IPS-18c (cell line): Measurements from ENCODE around the gene PIGT.

Experiments
- H3K4me3 ChIP-seq: 2 replicates; pipeline ENCODE4 v1.7.0; 2013; ENCODE audit warnings: low read depth, mild to moderate bottlenecking, low read length, moderate library complexity; ENCODE audit not compliant: insufficient read depth
- H3K9me3 ChIP-seq: one replicate; pipeline ENCODE4 v1.6.1; 2013; ENCODE audit warnings: mild to moderate bottlenecking, low read length, moderate library complexity; ENCODE audit not compliant: control insufficient read depth, insufficient read depth

Gene PIGT

DNA sequence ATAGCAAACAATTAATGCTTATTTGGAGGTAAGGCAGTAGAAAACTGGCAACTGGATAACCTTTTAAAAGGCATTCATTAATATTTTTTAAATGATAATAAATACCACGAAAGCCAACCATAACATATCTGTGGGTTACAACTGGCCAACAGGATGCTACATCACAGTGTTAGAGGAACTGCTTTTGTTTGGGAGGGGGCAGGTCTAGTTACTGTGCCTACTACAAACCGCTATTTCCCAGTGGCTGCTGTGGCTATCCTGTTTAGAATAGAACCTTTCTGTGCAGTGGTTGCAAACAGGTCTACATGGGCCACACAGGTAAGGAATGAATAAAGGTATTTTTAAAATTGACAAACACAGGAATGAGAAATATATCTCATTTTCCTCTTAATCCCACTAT is 976 bp downstream of the PIGT start:
- Histone ChIP-seq H3K4me3 (peak overlapping the region; percentile 97), H3K9me3 (no peaks in the 10 kb centered on the region)

DNA sequence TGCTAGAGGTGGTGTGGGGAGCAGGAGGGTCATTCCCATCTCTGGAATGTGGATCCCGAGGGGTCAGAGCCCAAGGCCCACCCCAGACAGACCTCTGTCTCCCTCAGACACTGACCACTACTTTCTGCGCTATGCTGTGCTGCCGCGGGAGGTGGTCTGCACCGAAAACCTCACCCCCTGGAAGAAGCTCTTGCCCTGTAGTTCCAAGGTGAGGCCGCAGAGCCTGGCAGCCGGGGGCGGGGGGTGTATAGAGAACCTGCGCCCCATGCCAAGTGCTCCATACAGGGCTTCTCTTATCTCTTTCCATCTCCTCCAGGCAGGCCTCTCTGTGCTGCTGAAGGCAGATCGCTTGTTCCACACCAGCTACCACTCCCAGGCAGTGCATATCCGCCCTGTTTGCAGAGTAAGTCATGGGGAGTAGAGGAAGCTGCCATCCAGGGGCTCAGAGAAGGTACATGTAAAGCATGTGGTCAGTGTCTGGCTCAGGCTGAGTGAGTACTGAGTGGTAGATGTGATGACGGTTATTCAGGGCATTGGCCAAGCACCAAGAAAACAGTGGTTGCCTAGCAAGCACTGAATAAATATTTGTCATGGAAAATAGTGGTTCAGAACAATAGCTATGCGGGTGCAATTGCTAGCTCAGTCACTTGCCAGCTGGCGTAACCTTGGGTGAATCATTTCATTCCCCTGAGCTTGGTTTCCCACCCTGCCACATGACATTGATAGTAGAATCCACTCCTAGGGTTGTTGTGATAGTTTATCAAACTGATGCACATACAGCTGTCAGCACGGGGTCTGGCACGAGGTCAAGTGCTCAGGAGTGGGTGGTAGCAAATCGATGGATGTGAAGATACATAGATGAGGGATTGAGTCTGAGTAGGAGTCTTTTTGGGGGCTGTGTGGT is 3.5 kb downstream of the PIGT start:
- H3K9me3 ChIP-seq = no peaks in the 10 kb centered on the region
- H3K4me3 ChIP-seq = no peak overlapping the region

DNA sequence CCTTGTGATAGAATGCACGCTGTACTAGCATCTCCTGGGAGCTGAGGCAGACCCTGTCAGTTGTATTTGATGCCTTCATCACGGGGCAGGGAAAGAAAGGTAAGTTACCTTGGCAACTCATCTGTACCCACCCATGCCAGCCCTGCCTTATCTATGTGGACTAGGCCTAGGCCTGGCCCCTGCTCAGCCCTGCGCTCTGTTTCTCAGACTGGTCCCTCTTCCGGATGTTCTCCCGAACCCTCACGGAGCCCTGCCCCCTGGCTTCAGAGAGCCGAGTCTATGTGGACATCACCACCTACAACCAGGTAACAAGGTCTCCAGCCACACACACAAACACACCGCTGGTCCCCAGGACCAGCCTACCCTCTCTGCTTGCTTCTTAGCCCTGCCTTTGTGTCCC is 4.2 kb downstream of the PIGT start:
- Histone ChIP-seq H3K4me3 (no peak overlapping the region), H3K9me3 (no peaks in the 10 kb centered on the region)

DNA sequence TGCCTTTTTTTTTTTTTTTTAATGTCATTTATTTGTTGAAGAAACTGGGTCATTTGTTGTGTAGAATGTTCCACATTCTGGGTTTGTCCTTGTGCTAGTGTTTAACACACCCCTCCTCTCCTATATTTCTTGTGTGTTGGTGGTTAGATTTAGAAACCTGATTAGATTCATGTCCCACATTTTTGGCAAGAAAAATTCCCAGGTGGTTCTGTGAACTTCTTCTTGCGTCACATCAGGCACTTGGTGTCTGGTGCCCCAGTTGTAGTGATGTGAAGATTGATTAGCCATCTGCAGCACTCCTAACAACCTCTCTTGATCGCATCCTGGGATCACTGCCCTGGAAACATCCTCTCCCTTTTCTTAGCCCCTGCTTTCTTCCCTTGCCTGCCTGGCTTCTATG is 7.8 kb downstream of the PIGT start:
- H3K9me3 ChIP-seq = no peaks in the 10 kb centered on the region
- H3K4me3 ChIP-seq = no peak overlapping the region

DNA sequence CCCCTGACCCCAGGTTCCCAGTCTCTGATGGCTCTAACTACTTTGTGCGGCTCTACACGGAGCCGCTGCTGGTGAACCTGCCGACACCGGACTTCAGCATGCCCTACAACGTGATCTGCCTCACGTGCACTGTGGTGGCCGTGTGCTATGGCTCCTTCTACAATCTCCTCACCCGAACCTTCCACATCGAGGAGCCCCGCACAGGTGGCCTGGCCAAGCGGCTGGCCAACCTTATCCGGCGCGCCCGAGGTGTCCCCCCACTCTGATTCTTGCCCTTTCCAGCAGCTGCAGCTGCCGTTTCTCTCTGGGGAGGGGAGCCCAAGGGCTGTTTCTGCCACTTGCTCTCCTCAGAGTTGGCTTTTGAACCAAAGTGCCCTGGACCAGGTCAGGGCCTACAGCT is 9.6 kb downstream of the PIGT start:
- Histone ChIP-seq H3K9me3 (no peaks in the 10 kb centered on the region), H3K4me3 (no peak overlapping the region)

DNA sequence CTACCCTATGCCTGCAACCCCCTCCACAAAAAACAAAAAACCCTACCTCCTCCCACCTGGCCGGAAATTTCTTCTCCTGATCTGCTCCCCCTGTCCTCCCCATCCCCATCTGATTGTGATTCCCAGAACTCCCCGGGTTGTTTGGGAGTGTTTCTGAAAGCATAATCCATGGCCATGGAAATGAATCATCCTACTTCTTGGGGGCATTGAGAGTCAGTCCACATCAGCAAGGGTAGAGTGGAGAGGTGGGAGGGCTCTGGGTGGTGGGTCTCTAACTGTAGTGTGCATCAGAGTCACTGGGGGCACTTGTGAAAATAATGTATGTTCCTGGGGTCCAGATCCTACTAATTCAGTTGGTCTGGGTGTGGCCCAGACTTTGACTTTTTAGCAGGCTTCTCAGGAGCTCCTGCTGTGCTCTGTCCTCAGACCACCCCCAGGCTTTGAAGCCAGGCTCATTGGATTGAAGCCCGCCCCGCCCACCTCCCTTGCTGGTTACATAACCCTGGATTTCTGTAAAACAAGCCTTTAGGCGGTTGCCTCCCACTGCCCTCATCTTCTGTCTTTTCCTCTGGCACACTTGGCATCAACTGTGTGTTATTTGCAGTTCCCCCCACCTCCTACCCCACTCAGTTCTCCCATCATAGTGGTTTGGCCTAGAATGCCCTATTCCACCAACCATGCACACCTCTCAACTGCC is 10.5 kb downstream of the PIGT start:
- H3K4me3 ChIP-seq = no peak overlapping the region
- H3K9me3 ChIP-seq = no peaks in the 10 kb centered on the region

DNA sequence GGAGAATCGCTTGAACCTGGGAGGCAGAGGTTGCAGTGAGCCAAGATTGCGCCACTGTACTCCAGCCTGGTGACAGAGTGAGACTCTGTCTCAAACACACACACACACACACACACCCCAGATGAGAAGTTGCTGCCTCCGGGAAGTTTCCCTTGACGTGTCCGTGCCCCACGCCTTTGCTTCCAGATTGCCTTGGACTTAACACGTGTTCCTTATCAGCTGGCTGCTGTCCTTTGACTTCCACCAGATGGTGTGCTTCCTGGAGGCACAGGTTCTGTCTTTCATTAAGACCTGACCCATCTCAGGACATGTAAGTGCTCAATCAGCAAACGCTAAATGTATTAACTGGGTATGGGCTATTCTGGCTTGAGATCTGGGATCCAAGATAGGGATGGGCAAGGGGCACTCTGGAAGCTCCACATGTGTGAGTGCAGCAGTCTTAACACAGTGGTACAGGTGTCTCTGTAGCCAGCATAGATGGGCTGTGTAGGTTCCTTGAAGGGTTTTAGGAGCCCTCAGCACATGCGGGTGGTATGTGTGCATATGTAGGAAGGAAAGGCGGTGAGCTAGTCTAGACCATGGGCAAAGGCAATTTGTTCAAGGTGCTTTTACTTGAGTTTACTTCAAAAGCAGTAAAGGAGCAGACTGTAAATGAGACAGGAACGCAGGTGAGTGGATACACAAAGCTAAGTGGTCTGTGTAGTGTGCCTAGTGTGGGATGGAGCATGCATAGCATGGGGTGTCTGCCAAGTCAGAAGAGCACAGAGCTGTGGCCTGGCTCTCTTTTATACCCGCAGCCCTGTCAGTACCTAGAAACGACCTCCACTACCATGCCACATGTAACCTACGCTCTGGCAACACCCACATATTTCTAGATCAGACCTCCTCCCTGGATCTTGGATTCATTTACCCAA is 11.6 kb downstream of the PIGT start:
- H3K9me3 ChIP-seq = peaks cover 2% of the 10 kb centered on the region
- no peak overlapping the region for H3K4me3 ChIP-seq

DNA sequence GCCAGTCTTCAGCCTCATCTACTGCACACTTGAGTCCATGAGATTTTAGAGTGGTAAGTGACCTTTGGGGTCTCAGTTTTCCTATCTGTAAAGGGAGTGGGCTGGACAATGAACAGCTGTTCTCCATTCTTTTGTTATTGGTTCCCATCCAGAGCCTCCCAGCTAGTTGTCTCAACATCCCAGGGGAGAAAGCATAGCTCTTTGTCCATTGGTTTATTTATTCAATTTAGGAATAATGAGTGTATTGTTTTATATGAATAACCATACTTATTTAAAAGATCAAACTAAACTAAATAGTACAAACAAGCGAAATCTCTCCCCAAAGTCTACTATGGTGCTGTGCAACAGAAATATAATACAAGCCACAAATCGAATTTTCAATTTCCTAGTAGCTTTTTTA is 13.7 kb downstream of the PIGT start:
- peaks cover 2% of the 10 kb centered on the region for H3K9me3 ChIP-seq
- no peak overlapping the region for H3K4me3 ChIP-seq

DNA sequence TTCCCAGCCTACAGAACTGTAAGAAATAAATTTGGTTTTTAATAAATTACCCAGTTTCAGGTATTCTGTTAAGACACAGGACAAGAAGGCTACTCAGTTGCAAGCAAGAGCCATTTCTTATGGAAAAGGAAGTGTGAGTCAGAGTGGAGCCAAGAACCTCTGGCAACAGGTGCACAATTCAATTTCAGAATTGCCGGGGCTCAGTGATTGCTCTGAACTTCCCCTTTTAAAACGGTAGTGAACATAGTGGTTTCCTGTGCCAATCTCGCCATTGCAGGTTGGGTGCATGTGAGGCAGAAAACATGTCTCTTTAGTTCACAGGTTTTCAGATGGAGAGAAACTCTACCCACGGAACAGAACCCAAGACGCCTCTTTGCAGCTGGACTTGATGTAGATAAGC is 16.4 kb downstream of the PIGT start:
- peaks cover 2% of the 10 kb centered on the region for H3K9me3 ChIP-seq
- no peak overlapping the region for H3K4me3 ChIP-seq

DNA sequence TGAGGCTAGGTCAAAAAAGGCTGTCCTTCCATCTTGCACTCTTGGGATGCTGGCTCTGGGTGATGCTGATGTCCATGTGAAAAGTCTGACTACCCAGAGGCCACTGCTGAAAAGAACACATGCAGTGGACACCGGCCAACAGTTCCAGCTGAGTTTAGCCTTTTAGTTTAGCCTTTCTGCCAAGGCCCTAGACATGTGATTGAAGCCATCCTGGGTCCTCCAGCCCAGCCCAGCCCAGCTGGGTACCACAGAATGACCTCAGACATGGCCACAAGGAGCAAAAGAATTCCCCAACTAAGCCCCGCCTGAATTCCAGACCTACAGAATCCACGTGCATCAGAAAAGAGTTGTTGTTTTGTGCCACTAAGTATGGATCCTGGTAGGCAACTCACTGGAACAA is 17.4 kb downstream of the PIGT start:
- Histone ChIP-seq H3K9me3 (peaks cover 2% of the 10 kb centered on the region), H3K4me3 (no peak overlapping the region)

DNA sequence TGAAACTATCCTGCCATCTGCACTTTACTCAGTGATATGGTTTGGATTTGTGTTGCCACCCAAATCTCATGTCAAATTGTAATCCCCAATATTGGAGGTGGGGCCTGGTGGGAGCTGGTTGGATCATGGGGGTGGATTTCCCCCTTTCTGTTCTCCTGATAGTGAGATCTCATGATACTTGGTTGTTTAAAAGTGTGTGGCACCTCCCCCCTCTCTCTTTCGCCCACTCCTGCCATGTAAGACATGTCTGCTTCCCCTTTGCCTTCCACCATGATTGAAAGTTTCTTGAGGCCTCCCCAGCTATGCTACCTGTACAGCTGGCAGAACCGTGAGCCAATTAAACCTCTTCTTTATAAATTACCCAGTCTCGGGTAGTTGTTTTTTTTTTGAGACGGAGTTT is 18.0 kb downstream of the PIGT start:
- H3K9me3 ChIP-seq = peaks cover 2% of the 10 kb centered on the region
- no peak overlapping the region for H3K4me3 ChIP-seq

DNA sequence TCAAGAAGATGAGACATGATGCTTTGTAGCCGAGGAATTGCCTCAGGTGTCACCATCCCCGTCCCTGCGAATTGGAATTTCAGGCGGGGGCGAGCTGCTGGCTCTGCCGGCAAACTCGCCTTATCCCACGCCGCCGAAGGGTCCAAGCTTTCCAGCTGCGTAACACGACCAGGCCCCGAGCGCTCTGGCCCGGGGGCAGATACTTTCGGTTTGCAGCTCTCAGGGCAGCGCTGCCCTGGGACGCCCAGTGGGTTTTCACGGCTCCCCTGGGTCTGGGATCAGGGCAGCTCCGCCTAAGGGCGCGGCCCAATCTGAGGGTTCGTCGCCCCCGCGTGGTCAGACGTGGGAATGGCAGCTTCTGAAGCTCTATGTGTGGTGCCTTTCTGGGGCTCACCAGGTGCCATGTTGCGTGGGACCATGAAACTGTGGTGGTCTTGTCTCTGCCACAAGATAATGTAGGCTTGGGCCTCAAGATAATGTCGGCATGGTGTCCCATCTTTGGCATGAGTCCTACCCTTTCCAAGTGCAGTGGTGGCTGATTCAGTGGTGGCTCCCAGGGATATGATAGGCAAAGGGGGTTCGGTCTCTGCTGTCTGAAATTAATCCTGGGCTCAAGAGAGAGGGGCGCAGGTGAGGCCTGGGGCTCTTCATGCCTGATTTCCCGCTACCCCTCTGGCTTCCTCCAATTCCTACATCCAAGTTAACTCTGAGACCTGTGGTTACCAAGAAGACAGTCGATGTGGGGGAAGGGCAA is 21.0 kb downstream of the PIGT start:
- H3K9me3 ChIP-seq = no peaks in the 10 kb centered on the region
- H3K4me3 ChIP-seq = peak overlapping the region; percentile 66

DNA sequence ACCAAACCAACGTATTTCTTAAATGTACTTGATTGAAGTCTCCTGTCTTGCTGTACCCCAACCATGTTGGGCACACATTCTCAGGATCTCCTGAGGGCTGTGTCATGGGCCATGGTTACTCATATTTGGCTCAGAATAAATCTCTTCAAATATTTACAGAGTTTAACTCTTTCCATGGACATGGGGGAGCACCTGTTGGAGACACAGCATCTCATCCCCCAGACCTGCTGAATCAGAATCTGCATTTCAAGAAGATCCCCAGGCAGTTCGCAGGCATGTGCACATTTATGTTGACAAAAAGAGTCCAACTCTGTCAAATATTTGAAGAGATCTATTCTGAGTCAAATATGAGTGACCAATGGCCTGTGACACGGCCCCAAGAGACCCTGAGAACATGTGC is 24.5 kb downstream of the PIGT start:
- no peaks in the 10 kb centered on the region for H3K9me3 ChIP-seq
- no peak overlapping the region for H3K4me3 ChIP-seq

DNA sequence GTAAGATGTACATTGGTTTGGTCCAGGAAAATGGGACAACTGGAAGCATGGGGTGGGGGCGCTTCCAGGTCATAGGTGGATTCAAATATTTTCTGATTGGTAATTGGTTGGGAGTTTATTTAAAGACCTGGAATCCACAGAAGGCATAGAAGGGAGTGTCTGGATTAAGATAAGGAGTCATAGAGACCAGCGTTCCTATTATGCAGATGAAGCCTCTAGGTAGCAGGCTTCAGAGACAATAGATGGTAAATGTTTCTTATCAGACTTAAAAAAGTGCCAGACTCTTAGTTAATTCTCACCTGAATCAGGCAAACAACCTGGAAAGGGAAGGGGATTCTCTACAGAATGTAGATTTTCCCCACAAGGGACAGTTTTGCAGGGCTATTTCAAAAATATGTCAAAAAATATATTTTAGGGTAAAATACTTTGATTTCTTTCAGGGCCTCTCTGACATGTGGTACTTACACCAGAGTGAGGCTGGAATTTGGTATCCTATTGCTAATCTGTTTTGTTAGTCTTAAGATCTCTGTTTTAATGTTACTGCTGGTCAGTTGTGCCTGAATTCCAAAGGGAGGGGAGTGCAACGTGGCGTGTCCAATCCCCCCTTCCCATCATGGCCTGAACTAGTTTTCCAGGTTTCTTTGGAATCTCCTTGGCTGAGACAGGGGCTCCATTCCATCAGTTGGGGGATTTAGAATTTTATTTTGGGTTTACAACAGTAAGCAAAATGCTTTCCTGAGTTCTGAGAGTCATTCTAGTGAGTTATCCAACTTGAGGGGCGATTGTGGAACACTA is 25.1 kb downstream of the PIGT start:
- Histone ChIP-seq H3K4me3 (no peak overlapping the region), H3K9me3 (no peaks in the 10 kb centered on the region)

DNA sequence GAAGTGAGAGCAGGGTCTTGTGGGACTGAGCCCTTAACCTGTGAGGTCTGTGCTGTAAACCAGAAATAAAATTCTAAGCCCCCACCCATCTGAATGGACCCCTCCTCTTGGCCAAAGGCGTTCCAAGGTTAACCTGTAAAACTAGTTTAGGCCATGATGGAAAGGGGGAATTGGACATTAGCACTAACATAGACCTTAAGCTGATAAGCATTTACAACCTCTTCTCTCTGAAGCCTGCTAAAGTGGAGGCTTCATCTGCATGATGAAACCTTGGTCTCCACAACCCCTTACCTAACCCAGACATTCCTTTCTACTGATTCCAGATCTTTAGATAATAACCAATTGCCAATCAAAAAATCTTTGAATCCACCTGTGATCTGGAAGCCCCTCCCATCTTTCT is 25.8 kb downstream of the PIGT start:
- Histone ChIP-seq H3K4me3 (no peak overlapping the region), H3K9me3 (no peaks in the 10 kb centered on the region)

DNA sequence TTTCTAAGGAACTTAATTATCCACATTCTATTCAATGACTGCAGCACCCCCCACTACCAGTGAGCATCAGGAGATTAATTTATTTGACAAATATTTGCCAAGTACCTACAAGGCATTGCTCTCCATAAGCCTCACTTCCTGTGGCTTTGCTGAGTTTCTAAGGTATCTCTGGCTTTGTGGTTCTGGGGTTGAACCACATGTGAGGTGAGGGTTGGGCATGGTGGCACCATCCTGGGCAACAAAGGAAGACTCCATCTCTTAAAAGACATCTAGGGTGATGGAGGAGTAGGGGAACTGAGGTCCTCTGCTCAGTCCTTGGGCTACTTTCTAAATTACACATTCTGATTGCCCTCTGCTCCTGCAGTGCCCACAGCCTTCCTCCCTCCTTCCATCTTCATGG is 28.1 kb downstream of the PIGT start:
- no peak overlapping the region for H3K4me3 ChIP-seq
- no peaks in the 10 kb centered on the region for H3K9me3 ChIP-seq
